Gastroesophageal sphincter (tissue), 3 donors: Measurements from ENCODE around the gene PPP1R3A.

Experiments used
- POLR2A ChIP-seq, 2 donors: fragments of 450-650 bp; IDR thresholded peaks; one replicate each; pipeline ENCODE4 v1.6.1; 2017; ENCODE audit warnings: antibody characterized with exemption in 2 of 2, mild to moderate bottlenecking in 2 of 2, moderate library complexity in 1 of 2
- POLR2AphosphoS5 ChIP-seq: sonication (generic); formaldehyde crosslinking; IDR thresholded peaks from one replicate; pipeline ENCODE4 v1.6.1; 2017; ENCODE audit warnings: antibody characterized with exemption
- TF ChIP-seq, protein P1 (sequence below), 4 experiments: fragments of 200-600 bp in 2 of 4; fragments of 450-650 bp in 2 of 4; sonication (generic) in 1 of 4; IDR thresholded peaks; one replicate each; pipeline ENCODE4 v1.5.1; 2017 to 2019; ENCODE audit warnings: antibody characterized with exemption in 4 of 4, mild to moderate bottlenecking in 2 of 4, moderate library complexity in 2 of 4

DNA sequence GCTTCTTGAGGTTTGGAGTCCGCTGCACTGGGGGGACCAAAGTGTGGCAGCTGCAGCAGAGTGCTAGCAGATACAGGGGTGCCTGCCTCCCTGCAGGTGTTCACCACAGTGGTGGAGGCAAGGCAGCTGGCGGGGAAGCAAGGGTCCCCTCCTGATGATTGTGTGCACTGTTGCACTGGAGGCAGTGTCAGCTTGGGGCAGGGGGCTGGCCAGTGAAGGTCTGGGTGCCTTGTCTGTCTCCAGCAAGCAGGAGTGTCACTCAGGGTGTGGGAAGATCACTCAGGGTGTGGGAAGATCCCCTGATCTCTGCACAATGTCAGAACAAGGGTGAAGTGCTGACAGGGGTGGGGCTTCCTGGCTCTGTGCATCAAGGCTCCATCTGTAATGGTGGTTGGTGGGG is 36.3 kb upstream of the PPP1R3A start:
- TF ChIP-seq, protein P1, sequence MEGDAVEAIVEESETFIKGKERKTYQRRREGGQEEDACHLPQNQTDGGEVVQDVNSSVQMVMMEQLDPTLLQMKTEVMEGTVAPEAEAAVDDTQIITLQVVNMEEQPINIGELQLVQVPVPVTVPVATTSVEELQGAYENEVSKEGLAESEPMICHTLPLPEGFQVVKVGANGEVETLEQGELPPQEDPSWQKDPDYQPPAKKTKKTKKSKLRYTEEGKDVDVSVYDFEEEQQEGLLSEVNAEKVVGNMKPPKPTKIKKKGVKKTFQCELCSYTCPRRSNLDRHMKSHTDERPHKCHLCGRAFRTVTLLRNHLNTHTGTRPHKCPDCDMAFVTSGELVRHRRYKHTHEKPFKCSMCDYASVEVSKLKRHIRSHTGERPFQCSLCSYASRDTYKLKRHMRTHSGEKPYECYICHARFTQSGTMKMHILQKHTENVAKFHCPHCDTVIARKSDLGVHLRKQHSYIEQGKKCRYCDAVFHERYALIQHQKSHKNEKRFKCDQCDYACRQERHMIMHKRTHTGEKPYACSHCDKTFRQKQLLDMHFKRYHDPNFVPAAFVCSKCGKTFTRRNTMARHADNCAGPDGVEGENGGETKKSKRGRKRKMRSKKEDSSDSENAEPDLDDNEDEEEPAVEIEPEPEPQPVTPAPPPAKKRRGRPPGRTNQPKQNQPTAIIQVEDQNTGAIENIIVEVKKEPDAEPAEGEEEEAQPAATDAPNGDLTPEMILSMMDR (IDR thresholded peaks at IDR 0.05), result no peak
- no peak for TF ChIP-seq POLR2A (IDR thresholded peaks at IDR 0.05)
- no peak for TF ChIP-seq POLR2AphosphoS5
